GM12875 (cell line): Measurements from ENCODE around the gene GNRH2.
"Not testable (repeated sequence)": the region's sequence is repeated elsewhere in the genome, so short reads cannot be mapped to it uniquely, and the experiment has no call there.

ENCODE experiments used
- H3K4me3 ChIP-seq: one replicate; pipeline ENCODE4 v1.5.1; 2011; ENCODE audit warnings: low read depth, low read length, control low read depth
- CTCF ChIP-seq: IDR thresholded peaks from 2 replicates; pipeline ENCODE4 v1.5.1; 2011; ENCODE audit warnings: low read depth, mild to moderate bottlenecking, control low read depth, inconsistent platforms, low read length, moderate library complexity, borderline replicate concordance; ENCODE audit not compliant: insufficient read depth

The GNRH2 gene

DNA sequence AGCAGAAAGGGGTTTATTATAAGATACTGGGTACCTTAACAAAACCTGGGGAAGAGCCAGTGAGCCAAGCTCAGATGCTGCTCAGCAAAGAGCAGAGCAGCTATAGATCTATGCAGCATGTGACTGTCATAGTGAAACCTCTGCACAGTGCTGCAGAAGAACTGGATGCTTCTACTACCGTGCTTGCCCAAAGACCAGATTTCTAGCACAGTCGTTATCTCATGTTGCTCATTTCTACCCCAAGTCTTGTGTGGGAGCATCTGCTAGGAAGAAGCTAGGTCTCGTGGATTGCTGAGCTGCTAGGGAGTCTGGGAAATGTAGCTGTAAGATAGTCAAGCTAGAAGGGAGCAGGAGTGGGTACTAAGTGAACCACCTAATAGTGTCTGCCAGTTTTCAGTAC is 31.7 kb upstream of the GNRH2 start:
- H3K4me3 ChIP-seq: no peak overlapping the region
- no peak for TF ChIP-seq CTCF

DNA sequence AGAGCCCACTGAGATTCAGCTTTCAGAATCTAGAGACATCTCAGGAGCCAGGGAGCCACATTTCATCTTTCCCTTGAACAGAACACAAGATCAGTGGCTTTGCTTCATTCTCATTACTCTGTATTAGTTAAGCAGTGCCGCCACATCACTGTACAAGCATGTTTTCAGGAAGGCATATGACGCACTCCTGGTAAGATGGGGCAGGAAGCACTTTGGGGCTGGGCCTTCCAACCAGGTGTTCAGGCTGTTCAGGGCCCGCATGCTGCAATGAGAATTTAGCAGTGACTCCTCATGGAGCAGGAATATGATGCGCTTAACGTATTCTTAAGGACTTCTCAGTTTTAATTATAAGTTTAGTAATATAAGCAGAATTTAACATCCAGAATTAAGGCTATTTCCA is 29.7 kb upstream of the GNRH2 start:
- H3K4me3 ChIP-seq: no peak overlapping the region
- no peak for TF ChIP-seq CTCF

GRCh38 chr20:3014179-3014578 is 29.2 kb upstream of the GNRH2 start:
- no peak overlapping the region for H3K4me3 ChIP-seq

DNA sequence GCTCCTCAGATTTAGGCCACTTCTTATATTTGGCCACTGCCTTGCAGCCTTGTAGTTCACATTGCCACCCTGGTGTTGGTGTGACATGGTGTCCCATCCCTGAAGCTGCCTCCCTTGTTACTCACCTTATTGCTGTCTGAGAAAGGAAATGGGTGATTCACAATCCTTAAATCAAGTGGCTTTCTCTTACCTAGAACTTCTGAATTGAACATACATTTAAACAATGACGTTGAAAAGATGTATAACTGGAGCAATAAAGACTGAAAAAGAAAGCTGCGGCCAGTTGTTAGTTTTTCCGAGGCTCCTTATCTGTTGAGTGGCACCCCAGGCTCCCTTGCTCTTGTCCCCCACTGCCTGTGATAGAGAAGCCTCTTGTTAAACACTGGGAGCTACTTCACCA is 28.8 kb upstream of the GNRH2 start:
- no peak for TF ChIP-seq CTCF
- no peak overlapping the region for H3K4me3 ChIP-seq

More at GRCh38 chr20:3014179-3014578, 29.2 kb upstream of the GNRH2 start:
- TF ChIP-seq CTCF: no peak

DNA sequence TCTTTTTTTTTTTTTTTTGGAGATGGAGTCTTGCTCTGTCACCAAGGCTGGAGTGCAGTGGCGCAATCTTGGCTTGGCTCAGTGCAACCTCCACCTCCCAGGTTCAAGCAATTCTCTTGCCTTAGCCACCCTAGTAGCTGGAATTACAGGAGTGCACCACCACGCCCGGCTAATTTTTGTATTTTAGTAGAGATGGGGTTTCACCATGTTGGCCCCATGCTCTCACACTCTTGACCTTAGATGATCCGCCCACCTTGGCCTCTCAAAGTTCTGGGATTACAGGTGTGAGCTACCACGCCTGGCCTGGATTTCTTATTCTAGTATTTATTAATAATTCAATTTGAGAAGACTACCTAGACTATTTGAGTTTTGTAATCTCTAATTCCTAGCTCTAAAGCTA is 28.1 kb upstream of the GNRH2 start:
- H3K4me3 ChIP-seq: not testable (repeated sequence)

DNA sequence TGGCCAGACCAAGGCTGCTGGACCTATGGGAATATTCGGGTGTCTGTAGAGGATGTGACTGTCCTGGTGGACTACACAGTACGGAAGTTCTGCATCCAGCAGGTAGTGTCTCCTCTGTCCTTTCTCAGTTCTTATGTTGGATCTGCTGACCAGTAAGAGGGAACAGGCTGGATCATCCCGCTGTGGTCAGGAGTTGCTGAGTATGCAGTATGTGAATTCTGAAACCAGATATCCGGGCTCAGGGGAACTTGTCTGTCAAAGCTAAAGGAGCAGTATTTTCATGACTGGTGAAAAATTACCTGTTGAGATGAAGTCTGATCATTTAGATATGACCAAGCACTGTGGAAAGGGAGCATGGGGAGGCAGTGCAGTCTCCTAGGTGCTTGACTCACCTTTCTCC is 22.1 kb upstream of the GNRH2 start:
- no peak for TF ChIP-seq CTCF
- no peak overlapping the region for H3K4me3 ChIP-seq

- TF ChIP-seq CTCF: no peak
- H3K4me3 ChIP-seq: no peak overlapping the region
Observed at GRCh38 chr20:3021777-3022176, 21.6 kb upstream of the GNRH2 start.

DNA sequence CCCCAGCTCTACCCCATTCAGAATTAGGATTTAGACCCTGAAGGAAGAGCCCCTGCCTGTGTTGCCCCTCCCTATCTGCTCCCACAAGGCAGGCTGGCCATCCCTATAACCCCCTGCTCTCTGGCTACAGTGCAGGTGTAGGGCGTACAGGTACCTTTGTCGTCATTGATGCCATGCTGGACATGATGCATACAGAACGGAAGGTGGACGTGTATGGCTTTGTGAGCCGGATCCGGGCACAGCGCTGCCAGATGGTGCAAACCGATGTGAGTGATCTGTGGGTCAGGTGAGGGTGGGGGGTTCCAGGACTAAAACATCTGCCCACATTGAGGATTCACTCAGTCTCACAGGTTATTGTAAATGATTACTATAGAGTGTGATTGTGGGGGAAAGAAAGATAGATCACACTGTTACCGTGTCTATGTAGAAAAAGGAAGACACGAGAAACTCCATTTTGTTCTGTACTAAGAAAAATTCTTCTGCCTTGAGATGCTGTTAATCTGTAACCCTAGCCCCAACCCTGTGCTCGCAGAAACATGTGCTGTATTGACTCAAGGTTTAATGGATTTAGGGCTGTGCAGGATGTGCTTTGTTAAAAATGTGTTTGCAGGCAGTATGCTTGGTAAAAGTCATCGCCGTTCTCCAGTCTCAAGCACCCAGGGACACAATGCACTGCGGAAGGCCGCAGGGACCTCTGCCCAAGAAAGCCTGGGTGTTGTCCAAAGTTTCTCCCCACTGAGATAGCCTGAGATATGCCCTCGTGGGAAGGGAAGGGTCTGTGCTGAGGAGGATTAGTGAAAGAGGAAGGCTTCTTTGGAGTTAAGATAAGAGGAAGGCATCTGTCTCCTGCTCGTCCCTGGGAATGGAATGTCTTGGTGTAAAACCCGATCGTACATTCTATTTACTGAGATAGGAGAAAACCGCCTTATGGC is 20.6 kb upstream of the GNRH2 start:
- not testable (repeated sequence) for H3K4me3 ChIP-seq
